ENCODE data around the gene SLC6A6.
A peak's percentile ranks its signal among the peaks of the same experiment; 100 is the strongest.
"Not testable (repeated sequence)": the region's sequence is repeated elsewhere in the genome, so short reads cannot be mapped to it uniquely, and the experiment has no call there.

The SLC6A6 gene

GRCh38 chr3:14401692-14402303 lies 608 bp upstream of the SLC6A6 start:
- no peak for DNase-seq

GRCh38 chr3:14403619-14404155 lies 1.3 kb downstream of the SLC6A6 start:
- DNase-seq: no peak

GRCh38 chr3:14404186-14404585 lies 1.8 kb downstream of the SLC6A6 start:
- DNase-seq: no peak

DNA sequence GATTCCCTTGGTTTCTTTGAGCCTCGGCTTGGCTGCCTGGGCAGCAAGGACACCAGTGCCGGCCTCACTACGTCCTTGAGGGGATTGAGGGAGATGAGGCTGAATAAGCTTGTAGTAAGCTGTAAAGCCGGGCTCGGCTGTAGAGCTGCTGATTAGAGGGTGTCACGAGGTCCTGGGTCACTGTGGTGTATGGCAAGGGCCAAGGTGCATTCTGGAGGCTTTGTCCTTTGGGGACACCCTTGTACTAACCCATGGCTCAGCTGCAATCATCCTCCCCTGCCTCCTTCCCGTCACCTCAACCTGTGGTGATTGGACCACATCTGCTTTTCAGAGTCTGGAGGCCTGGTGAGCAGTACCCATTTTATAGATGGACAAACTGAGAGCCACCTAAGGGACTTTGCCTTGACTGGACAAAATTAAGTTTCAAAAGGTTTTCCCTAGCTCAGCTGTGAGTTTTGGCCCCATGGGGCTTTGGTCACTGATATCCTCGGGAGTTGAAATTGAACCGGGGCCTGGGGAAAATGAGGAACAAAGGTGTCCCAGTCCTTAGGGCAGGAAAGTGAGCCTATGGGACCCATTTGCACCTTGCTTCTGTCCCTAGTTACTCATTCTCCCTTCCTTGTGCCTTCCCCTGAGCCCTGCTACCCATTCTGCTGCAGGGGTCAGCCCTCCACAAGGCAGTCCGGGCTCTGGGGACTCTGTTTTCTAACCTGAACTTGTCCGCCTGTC lies 2.4 kb downstream of the SLC6A6 start:
- no peak for DNase-seq

DNA sequence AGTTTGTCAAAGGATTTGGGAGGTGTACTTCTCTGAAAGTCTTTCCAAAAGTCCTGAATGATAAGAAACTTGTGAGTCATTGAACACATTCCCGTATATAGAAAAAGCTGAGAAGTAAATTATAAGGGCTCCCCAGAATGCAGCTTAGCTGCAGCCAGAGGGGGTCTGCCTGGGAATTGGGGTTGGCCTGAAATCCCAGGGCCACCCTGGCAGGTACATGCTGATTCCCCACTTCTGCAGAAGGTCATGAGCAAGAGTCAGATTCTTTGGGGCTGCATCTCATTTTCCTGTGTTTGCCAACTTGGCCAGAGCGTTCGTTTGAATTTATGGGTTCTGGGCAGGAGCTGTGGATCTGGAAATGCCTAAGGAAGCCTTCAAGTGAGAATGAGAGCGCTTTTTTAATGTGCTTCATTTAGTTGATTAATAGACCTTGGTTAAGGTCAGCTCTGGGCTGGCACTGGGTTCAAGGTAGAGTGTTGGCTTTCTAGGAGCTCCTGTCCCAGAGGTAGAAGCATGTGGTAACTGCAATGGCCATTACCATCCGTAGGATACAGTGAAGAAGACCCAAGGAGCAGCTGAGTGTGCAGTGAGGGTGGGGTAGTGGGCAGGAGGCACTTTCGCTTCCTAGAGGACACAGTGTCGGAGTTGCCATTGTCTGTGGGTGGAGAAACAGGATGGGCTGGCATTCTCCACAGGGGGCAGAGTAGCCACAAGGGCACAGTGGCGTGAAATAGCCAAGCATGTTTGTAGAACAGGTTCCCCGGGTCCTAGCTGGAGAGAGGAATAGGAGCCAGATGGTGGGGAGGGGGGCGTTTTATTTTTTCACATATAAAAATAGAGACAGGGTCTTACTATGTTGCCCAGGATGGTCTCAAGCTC lies 3.2 kb downstream of the SLC6A6 start:
- DNase-seq: no peak

DNA sequence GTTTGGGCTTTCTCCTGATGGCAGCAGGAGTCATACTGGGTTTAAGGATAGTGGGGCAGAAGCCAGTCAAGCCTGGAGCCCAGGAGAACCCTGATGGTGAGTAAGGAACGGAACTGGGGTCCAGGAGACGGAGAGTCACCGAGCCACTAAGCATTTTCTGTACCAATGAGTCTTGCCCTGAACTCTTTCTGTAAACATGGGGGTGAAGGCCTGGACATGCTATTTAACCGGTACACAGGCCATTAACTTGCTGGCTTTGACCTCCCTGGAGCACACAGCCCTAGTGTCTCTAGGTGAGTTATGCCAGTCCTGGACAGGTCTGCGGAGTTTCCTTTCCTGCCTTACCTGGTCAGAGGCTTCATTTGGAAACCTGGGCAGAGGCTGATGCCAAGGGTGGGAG lies 3.9 kb downstream of the SLC6A6 start:
- no peak for DNase-seq

DNA sequence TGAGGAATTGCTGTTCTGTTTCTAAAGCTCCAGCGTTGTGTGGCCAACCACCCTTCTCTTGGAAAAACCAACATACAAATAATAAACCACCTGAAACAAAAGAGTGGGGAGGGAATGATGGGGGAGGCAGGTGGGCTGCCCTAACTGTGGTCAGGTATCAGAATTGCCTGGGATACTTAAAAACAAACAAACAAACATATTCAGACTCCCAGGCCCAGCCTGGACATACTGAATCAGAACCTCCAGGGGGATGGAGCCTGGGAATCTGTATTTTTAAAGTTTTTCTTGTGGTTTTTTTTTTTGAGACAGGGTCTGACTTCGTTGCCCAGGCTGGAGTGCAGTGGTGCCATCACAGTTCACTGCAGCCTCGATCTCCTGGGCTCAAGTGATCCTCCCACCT lies 4.4 kb downstream of the SLC6A6 start:
- no peak for DNase-seq

DNA sequence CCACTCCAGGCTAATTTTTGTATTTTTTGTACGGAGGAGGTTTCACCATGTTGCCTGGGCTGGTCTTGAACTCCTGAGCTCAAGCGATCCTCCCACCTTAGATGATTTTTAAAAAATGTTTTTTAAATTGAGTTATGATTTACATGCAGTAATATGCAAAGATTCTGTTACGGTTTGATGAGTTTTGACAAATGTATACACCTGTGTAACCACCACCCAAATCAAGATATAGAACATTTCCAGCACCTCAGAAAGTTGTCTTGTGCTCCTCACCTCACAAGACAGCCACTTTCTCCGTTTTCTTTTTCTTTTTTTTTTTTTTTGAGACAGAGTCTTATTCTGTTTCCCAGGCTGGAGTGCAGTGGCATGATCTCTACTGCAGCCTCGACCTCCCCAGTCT lies 4.8 kb downstream of the SLC6A6 start:
- no peak for DNase-seq

DNA sequence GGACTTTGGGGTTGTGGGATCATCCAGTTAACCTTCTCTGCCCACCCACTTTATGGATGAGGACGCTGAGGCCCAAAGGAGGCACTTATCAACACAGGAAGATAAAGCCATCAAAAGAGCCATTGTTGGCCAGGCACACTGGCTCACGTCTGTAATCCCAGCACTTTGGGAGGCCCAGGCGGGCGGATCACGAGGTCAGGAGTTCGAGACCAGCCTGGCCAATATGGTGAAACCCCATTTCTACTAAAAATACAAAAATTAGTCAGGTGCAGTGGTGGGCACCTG lies 7.3 kb downstream of the SLC6A6 start:
- DNase-seq: not testable (repeated sequence)

DNA sequence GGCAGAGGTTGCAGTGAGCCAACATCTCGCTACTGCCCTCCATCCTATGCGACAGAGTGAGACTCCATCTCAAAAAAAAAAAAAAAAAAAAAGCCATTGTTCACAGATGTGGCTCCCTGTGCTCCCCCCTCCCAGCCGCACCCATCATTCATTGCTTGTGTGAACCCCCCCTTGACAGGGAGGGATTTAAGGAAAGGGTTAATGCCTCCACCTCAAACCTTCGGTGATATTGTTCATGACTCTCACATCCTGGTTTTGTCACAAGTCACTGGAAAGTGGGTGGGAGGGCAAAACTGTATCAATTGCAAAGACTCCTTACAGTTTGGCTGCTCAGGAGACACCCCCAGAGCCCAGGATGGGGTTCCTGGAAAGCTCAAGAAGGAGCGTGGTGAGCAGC lies 7.7 kb downstream of the SLC6A6 start:
- DNase-seq: no peak

- DNase-seq: peak; percentile 48
Observed at GRCh38 chr3:14410503-14411165, 8.2 kb downstream of the SLC6A6 start.

DNA sequence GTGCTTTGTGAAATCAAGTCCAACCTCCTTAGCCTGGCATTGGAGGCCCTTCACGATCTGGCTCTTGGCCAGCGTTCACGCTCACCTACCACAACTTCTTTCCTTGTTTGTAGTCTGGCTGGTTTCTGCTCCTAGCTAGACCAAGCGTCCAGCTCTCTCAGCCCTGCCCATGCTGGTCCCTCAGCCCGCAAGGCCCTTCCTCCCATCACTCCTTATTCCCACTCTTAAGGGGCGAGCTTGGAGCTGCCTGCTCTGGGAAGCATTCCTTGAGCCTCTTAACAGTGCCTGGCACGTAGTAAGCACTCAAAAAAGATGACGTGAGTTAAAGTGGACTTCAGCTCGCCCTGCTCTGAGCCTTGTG lies 8.7 kb downstream of the SLC6A6 start:
- no peak for DNase-seq

DNA sequence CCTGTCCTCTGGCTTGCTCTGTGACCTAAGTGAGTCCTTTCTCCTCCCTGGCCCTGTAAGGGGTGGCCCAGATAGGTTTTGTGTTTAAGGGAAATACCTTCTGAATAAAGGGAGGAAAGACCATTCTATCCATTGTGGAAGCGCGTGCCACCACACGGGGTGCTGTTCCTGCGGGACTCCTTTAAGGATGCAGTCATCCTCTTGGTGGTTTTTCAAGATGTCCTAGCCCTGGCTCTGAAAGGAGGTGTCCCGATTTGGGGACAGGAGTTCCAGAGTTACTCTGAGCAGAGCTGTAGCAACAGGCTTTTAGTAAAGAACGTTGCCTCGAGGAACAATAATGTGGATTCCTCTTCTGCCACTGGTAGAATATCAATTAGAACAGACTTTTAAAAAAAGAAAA lies 9.6 kb downstream of the SLC6A6 start:
- DNase-seq: no peak

- no peak for DNase-seq
Observed at GRCh38 chr3:14412831-14413380, 10.5 kb downstream of the SLC6A6 start.

GRCh38 chr3:14413381-14414071 lies 11.1 kb downstream of the SLC6A6 start:
- DNase-seq: no peak

DNA sequence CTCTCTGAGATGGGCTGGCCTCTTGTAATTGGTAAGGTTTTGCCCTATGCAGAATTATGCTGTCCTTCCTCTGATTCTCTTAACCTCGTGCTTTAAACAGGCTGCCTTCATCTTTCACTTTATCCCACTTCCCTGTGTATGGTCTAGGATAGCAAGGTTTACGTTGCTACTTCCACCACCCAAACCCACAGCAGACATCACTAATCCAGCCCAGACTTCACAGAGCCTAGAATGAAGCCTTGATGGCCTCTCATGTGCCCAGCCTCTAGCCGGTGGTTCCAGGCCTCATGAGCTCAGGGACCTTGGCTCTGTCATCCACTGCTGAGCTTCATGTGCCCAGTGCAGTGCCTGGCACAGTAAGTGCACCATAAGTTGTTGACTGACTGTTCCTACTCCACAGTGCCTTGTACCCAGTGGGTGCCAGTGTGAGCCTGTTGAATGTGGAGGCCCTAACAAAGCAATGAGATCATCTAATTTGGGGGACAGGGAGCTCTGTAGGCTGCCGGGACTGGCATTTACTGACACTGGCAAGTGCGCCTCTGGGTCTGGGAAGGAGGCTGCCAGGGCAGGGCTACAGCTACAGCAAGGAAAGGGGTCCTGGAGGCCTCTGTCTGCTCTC lies 12.5 kb downstream of the SLC6A6 start:
- DNase-seq: no peak

- DNase-seq: no peak
Observed at GRCh38 chr3:14415501-14415900, 13.1 kb downstream of the SLC6A6 start.

DNA sequence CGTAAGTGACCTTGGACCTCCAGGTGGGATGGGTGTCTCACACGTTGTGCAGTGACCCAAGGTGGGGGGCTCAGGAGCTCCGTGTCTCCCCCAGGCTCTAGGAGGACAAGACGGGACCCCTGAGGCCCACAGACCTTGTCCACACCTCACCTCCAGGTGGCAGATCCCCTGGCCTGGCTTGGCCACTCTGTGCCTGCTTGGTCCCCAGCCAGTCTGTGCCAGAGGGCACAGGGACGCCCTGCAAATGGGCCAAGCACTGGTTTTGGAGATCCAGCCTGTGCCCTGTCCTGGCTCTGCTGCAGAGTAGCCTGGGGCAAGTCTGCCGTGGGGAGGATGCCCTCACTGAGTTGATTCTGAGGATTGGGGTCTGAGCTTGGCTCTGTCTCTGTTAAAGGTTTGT lies 14.0 kb downstream of the SLC6A6 start:
- no peak for DNase-seq

DNA sequence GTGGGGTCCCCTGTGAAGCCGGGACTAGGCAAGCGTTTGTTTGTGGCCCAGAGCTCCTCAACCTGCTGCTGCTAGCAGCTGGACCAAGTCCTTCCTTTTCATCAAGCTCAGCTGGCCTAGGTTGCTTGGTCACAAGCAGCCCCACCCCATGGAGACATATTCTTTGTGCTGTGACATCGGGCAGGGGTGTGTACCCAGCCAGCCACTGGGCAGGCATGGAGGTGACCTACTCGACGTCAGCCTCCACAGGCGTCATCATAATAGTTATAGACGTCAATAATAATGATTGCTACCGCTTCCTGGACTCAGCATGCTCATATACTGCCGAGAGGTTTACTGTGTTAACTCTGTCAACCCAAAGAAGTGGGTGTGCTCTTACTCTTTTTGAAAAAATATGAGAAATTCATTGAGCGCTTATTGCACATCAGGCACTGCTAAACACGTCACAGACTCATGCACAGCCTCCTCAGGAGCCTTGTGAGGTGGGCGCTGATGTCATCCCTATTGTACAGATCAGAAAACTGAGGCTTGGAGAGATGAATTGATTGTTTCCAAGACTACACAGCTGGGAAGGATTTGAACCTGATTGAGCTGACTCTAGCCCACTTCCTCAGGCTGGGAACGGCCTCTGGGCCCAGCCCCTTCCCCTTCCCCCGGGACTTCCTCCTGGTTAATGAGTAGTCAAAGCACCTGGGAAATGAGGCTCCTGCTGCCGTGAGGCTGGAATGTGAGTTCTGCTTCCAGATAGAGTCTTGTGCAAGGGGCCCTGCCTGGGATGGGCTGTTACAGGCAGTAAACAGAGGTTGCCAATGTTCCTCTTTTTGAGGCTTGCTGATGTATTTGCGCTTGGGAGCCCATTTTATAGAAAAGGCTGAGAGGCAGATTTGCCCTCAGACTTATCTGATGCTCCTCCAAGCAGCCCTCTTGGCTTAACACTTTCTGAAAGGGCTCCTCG lies 16.2 kb downstream of the SLC6A6 start:
- DNase-seq: no peak
